ENCODE data around the gene COPZ2.
A peak's percentile ranks its signal among the peaks of the same experiment; 100 is the strongest.

Gene COPZ2

DNA sequence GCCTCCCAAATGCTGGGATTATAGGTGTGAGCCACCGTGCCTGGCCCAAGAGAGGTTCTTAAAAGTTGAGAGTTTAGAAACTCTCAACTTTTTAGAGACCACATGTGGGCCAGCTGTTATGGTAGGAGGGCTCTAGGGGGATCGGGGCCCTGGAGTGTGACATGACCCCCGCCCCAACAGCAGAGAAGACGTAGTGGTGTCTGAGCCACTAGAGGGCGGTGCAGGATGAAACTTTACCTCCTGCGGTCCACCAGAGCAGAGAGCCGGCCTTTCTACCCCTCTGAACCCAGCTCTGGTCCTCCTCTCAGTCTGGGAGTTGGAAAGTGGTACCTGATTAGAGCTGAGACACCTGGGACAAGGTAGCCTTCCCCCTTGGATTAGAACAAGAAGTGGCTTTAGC is 59.3 kb downstream of the COPZ2 start:
- Histone ChIP-seq H3K9ac (ENCODE audit: low read length) (no peak overlapping the region), H3K36me3 (ENCODE audit: low read length) (peaks cover 7% of the 10 kb centered on the region; the same call in 1 of the 2 replicates), H4K20me1 (ENCODE audit: low read depth, low read length) (no peaks in the 10 kb centered on the region), H3K27ac (ENCODE audit: low read depth, low read length) (no peak overlapping the region), H3K9me3 (ENCODE audit: insufficient read depth, low read length) (no peaks in the 10 kb centered on the region), H3K4me2 (ENCODE audit: low read depth, low read length, poor library complexity, severe bottlenecking) (no peak overlapping the region), H3K4me3 (ENCODE audit: insufficient read depth, low read length, poor library complexity, severe bottlenecking) (no peak overlapping the region), H3F3A (ENCODE audit: insufficient read depth) (0 out of 2 replicates have a peak, but pooled peaks cover 3% of the 10 kb centered on the region), H2AFZ (ENCODE audit: low read depth, low read length, severe bottlenecking) (no peak overlapping the region), H3K27me3 (ENCODE audit: low read length) (no peaks in the 10 kb centered on the region), H3K9me2 (replicated peaks; ENCODE audit: insufficient read depth, low read length) (no peaks in the 10 kb centered on the region), H3K79me2 (ENCODE audit: insufficient read depth, low read length) (no peaks in the 10 kb centered on the region)
- TF ChIP-seq EZH2phosphoT487 (conservative IDR thresholded peaks at IDR 0.05; ENCODE audit: low read length) (no peak), CTCF (IDR thresholded peaks at IDR 0.05; ENCODE audit: insufficient read depth, low read length, poor library complexity, severe bottlenecking) (peak; percentile 52)
